Peyer's patch (tissue), 4 donors: ENCODE data around the gene PACS1. TPM values are rescaled to one million over a fixed set of nuclear protein-coding genes. Genes with fewer than 3 reads are reported as not detected.

Experiments
- DNase-seq, 3 donors: peaks; one replicate each; pipeline ENCODE4 v3.0.0-alpha.2; 2017 to 2019
- H3K27ac ChIP-seq, 4 donors: fragments of 200-600 bp; sonication (generic); one replicate each; pipeline ENCODE4 v1.5.1; 2016 to 2019
- H3K27me3 ChIP-seq, 2 donors: fragments of 200-600 bp; sonication (generic); one replicate each; pipeline ENCODE4 v1.5.1; 2019
- H3K36me3 ChIP-seq, 3 donors: fragments of 200-600 bp; sonication (generic); one replicate each; pipeline ENCODE4 v1.5.1; 2016 to 2019
- H3K4me1 ChIP-seq, 4 donors: fragments of 200-600 bp; sonication (generic); one replicate each; pipeline ENCODE4 v1.5.1; 2016 to 2019
- H3K4me3 ChIP-seq, 4 donors: fragments of 200-600 bp; sonication (generic); 1 replicate in 3 of 4; 2 replicates in 1 of 4; pipeline ENCODE4 v1.5.1; 2016 to 2019; ENCODE audit warnings: mild to moderate bottlenecking in 1 of 4
- H3K9me3 ChIP-seq, 4 donors: fragments of 200-600 bp; sonication (generic); one replicate each; pipeline ENCODE4 v1.5.1; 2016 to 2019; ENCODE audit warnings: mild to moderate bottlenecking in 1 of 4
- CTCF ChIP-seq, 6 experiments: fragments of 450-650 bp in 4 of 6; fragments of 200-600 bp in 2 of 6; sonication (generic) in 1 of 6; IDR thresholded peaks; one replicate each; pipeline ENCODE4 v1.5.1; 2017 to 2019; ENCODE audit warnings: antibody characterized with exemption in 6 of 6, mild to moderate bottlenecking in 3 of 6, moderate library complexity in 1 of 6
- POLR2A ChIP-seq, 2 donors: fragments of 450-650 bp; IDR thresholded peaks; one replicate each; pipeline ENCODE4 v1.5.1; 2017; ENCODE audit warnings: antibody characterized with exemption in 2 of 2, mild to moderate bottlenecking in 2 of 2, moderate library complexity in 2 of 2
- total RNA-seq, 4 donors: library from RNA; depleted of rRNA; stranded (reverse); fragments of >200 nt; gene quantifications; one replicate each; pipeline ENCODE4 v1.1.0, GENCODE V29; 2016

Gene PACS1
- total RNA-seq, 4 donors from 2014 or later: 10.3 to 52.0 (median 22.3) TPM

- H3K4me3 ChIP-seq: no peak overlapping the region
- no peaks in the 10 kb centered on the region for H3K27me3 ChIP-seq
- no peak for DNase-seq
- H3K9me3 ChIP-seq: no peaks in the 10 kb centered on the region
- TF ChIP-seq POLR2A (IDR thresholded peaks at IDR 0.05) (no peak), CTCF (IDR thresholded peaks at IDR 0.05) (no peak)
- H3K27ac ChIP-seq: no peak overlapping the region
- no peaks in the 10 kb centered on the region for H3K4me1 ChIP-seq
- peaks cover 0 to 48% (median 0%) of the 10 kb centered on the region in 3 donors for H3K36me3 ChIP-seq
Observed at GRCh38 chr11:66216911-66217310, 146.8 kb downstream of the PACS1 start.

GRCh38 chr11:66218036-66218435, 148.0 kb downstream of the PACS1 start:
- Histone ChIP-seq H3K4me3 (no peak overlapping the region), H3K4me1 (peaks cover 0 to 6% (median 0%) of the 10 kb centered on the region in 4 donors), H3K9me3 (no peaks in the 10 kb centered on the region), H3K27ac (no peak overlapping the region), H3K27me3 (no peaks in the 10 kb centered on the region), H3K36me3 (peaks cover 0 to 40% (median 0%) of the 10 kb centered on the region in 3 donors)
- TF ChIP-seq POLR2A (IDR thresholded peaks at IDR 0.05): no peak
- TF ChIP-seq CTCF (IDR thresholded peaks at IDR 0.05): no peak
- peak in 2 of 3 donors; percentile 3 to 29 for DNase-seq

GRCh38 chr11:66218846-66219620, 149.0 kb downstream of the PACS1 start:
- peaks cover 0 to 40% (median 0%) of the 10 kb centered on the region in 3 donors for H3K36me3 ChIP-seq
- TF ChIP-seq POLR2A (IDR thresholded peaks at IDR 0.05): no peak
- no peak for TF ChIP-seq CTCF (IDR thresholded peaks at IDR 0.05)

GRCh38 chr11:66219846-66220565, 149.9 kb downstream of the PACS1 start:
- H3K27me3 ChIP-seq: no peaks in the 10 kb centered on the region
- H3K9me3 ChIP-seq: no peaks in the 10 kb centered on the region
- no peak overlapping the region for H3K4me3 ChIP-seq
- H3K27ac ChIP-seq: no peak overlapping the region
- H3K36me3 ChIP-seq: peaks cover 0 to 40% (median 0%) of the 10 kb centered on the region in 3 donors
- peak in 1 of 3 donors; percentile 37 for DNase-seq
- TF ChIP-seq POLR2A (IDR thresholded peaks at IDR 0.05) (no peak), CTCF (IDR thresholded peaks at IDR 0.05) (no peak)
- peaks cover 0 to 6% (median 0%) of the 10 kb centered on the region in 4 donors for H3K4me1 ChIP-seq

More at GRCh38 chr11:66218846-66219620, 149.0 kb downstream of the PACS1 start:
- Histone ChIP-seq H3K9me3 (no peaks in the 10 kb centered on the region), H3K27ac (no peak overlapping the region), H3K4me1 (peaks cover 0 to 6% (median 0%) of the 10 kb centered on the region in 4 donors), H3K27me3 (no peaks in the 10 kb centered on the region), H3K4me3 (no peak overlapping the region)
- peak in 1 of 3 donors; percentile 40 for DNase-seq

- Histone ChIP-seq H3K9me3 (no peaks in the 10 kb centered on the region), H3K4me1 (peaks cover 0 to 6% (median 0%) of the 10 kb centered on the region in 4 donors), H3K27me3 (no peaks in the 10 kb centered on the region), H3K4me3 (no peak overlapping the region), H3K36me3 (peaks cover 0 to 40% (median 0%) of the 10 kb centered on the region in 3 donors), H3K27ac (no peak overlapping the region)
- peak in 1 of 3 donors; percentile 21 for DNase-seq
- TF ChIP-seq CTCF (IDR thresholded peaks at IDR 0.05) (no peak), POLR2A (IDR thresholded peaks at IDR 0.05) (no peak)
Observed at GRCh38 chr11:66220566-66220935, 150.5 kb downstream of the PACS1 start.
